HG02642 (cell line): ENCODE results near the gene APOL6.

ENCODE experiments used
- ATAC-seq: cut with Tn5 transposase; IDR thresholded peaks from one replicate; pipeline ENCODE4 v1.9.1; 2021; ENCODE audit warnings: mild to moderate bottlenecking; ENCODE audit not compliant: unreplicated experiment, poor library complexity

The APOL6 gene

GRCh38 chr22:35634943-35635540 lies 13.2 kb upstream of the APOL6 start:
- no peak for ATAC-seq

- no peak for ATAC-seq
Observed at GRCh38 chr22:35637254-35637653, 11.0 kb upstream of the APOL6 start.

- ATAC-seq: no peak
Observed at GRCh38 chr22:35638001-35638400, 10.2 kb upstream of the APOL6 start.

GRCh38 chr22:35638410-35638809 lies 9.8 kb upstream of the APOL6 start:
- no peak for ATAC-seq

GRCh38 chr22:35641494-35642120 lies 6.6 kb upstream of the APOL6 start:
- ATAC-seq: no peak

GRCh38 chr22:35642305-35642741 lies 5.9 kb upstream of the APOL6 start:
- no peak for ATAC-seq

GRCh38 chr22:35643991-35644390 lies 4.3 kb upstream of the APOL6 start:
- ATAC-seq: no peak

GRCh38 chr22:35645646-35646045 lies 2.6 kb upstream of the APOL6 start:
- ATAC-seq: no peak

- peak; percentile 22 for ATAC-seq
Observed at GRCh38 chr22:35649026-35649553, 844 bp downstream of the APOL6 start.

GRCh38 chr22:35649636-35650250 lies 1.5 kb downstream of the APOL6 start:
- no peak for ATAC-seq

GRCh38 chr22:35651085-35651484 lies 2.8 kb downstream of the APOL6 start:
- no peak for ATAC-seq

- ATAC-seq: no peak
Observed at GRCh38 chr22:35653824-35654223, 5.6 kb downstream of the APOL6 start.

GRCh38 chr22:35656284-35656752 lies 8.1 kb downstream of the APOL6 start:
- no peak for ATAC-seq

GRCh38 chr22:35657571-35658312 lies 9.5 kb downstream of the APOL6 start:
- ATAC-seq: no peak

- no peak for ATAC-seq
Observed at GRCh38 chr22:35660291-35661127, 12.3 kb downstream of the APOL6 start.

GRCh38 chr22:35661464-35661863 lies 13.2 kb downstream of the APOL6 start:
- ATAC-seq: no peak

GRCh38 chr22:35662914-35663313 lies 14.7 kb downstream of the APOL6 start:
- ATAC-seq: no peak

GRCh38 chr22:35663371-35663770 lies 15.1 kb downstream of the APOL6 start:
- no peak for ATAC-seq

GRCh38 chr22:35664955-35665587 lies 16.8 kb downstream of the APOL6 start:
- no peak for ATAC-seq
